ENCODE data around the gene DONSON.

DONSON gene

DNA sequence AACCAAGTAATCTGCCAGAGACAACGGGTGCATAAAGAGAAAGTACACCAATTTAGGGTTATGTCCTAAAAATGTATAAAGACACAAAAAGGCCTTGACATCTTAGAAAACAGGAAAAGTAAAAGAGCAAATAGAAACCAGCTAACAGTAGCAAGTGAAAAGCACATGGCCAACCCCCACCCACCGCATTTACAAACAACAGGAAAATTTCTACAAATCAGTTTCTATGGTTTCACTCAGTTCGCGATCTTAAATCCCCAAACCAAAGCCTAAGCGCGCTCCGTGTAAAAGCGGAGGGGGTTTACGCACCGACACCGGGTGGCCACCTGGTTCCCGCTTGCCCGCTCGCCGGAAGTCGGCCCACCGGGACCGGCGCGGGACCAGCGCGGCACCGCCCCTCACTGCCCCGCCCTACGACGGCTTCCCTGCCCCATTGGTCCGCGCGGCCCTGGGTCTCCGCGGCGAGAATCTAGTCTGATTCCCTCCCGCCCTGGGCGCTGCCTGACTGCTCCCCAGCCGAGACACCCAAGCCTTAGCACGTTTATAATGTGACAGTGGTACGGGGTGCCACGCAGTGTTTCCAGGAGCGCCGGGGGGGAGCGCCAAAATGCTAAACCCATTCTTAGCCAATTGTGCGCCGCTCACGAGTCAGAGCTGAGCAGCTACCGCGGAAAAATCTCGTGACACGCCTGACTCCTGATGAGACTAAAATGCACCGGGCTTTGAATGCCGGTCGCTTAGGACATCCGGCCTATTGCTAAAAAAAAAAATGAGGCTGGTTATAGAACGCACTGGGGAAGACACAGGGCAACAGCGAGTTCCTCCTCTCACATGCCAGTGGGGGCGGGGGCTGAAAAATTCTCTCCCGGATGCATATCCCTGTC lies 46.5 kb downstream of the DONSON start, which contains the start of gene GART:
Gene GART, minus strand, starts transcription at position 362 of the 884 bp plus-strand sequence. CDS start 2,802 bp downstream, outside the sequence.
- DNase-seq (ENCODE audit: low read depth in 2 of 2), result peak; percentile 65 to 66

DNA sequence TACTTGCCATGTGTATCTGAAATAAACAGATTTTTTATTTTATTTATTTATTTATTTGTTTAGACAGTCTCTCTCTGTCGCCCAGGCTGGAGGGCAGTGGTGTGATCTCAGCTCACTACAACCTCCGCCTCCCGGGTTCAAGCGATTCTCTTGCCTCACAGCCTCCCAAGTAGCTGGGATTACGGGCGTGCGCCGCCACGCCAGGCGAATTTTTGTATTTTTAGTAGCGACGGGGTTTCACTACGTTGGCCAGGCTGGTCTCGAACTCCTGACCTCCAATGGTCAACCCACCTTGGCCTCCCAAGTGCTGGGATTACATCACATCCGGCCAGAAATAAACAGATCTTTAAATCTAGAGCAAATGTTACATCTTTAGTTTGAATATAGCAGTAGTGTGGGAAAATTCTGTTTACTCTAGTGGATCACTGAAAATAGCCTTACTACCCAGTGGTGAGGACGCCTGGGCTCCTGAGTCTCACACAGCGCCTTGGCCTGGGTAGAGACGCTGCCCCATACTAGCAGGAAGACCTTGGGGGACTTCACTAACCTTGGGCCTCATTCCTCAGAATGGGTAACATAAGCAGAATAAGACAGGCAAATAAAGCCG lies 47.3 kb downstream of the DONSON start:
- DNase-seq (ENCODE audit: low read depth in 2 of 2), result no peak

DNA sequence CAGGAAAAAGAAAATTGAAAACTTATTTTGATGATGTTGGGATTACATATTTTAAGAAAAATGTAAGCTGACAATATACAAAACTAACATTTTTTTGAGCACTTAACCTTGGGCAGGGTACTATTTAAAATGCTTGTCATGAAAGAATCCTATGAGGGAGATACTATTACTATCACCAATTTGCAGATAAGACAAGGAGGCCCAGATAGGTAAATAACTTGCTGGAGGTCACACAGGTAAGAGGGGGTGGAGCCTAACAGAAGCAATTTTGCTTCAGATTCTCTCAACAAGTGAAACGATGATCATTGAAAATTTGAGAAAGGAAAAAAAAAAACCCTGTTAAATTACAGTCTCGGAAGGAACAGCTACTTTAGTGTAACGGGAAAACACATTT lies 47.8 kb downstream of the DONSON start:
- no peak for DNase-seq (ENCODE audit: low read depth in 2 of 2)

DNA sequence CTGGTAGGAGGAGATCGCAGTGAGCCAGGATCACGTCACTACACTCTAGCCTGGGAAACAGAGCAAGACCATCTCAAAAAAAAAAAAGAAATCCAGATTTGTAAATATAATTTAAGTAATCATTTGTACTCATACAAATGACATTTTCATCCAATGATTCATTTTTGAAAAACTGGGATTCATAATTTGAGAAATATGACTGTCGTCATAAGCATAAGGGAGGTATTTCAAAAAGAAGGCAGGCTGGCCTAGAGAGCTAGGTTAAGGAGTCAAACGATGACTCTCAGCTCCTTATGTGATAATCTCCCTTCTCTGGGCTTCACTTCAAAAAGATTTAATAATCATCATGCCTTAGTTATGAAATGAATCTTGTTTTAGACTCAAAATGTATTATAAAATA lies 48.9 kb downstream of the DONSON start:
- no peak for DNase-seq (ENCODE audit: low read depth in 2 of 2)

DNA sequence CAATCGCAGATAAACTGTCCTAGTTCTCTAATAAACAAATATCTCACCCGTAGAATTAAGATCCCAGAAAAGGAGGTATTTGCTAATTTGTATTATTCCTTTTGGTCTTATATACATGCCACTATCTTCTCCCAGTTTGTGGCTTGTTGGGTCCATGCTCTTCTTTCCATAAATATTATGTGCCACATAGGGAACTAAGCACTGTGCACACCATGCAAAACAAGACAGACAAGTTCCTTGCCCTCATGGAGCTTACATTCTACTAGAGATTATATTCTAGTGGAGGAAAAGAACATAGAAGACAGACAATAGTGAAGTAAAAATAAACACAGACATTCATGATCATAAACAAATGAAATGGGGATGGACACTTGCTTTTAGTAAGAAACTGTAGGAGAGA lies 51.3 kb downstream of the DONSON start:
- DNase-seq (ENCODE audit: low read depth in 2 of 2), result no peak

DNA sequence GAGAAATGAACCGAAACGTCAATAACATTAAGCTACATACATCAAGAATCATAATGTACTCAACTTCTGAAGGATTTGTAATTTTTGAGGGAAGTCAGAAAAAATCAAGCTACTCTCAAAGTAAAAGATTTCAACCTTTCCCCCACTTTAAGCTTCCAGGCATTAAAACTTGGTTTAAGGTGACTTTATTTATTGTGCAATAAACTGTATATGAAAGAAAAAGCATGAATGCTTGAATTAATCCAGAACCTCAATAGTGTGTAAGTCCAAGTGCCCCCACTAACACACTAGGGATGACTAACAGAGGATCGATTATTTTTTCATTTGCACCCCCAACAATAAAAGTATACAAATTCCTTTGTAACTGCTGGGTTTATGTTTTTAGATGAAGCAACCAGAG lies 57.5 kb downstream of the DONSON start:
- no peak for DNase-seq (ENCODE audit: low read depth in 2 of 2)
